Smooth muscle cell of the umbilical artery (primary cell): ENCODE results near the gene OSTF1. TPM values are rescaled to one million over a fixed set of nuclear protein-coding genes. Genes with fewer than 3 reads are reported as not detected.

Source experiments
- total RNA-seq: library from RNA; depleted of rRNA; stranded (reverse); fragments of >200 nt; gene quantifications from 2 replicates; pipeline ENCODE4 v1.2.3, GENCODE V29; 2014

OSTF1 gene, protein sequence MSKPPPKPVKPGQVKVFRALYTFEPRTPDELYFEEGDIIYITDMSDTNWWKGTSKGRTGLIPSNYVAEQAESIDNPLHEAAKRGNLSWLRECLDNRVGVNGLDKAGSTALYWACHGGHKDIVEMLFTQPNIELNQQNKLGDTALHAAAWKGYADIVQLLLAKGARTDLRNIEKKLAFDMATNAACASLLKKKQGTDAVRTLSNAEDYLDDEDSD
- total RNA-seq, result 42.5 and 46.6 TPM in 2 replicates

DNA sequence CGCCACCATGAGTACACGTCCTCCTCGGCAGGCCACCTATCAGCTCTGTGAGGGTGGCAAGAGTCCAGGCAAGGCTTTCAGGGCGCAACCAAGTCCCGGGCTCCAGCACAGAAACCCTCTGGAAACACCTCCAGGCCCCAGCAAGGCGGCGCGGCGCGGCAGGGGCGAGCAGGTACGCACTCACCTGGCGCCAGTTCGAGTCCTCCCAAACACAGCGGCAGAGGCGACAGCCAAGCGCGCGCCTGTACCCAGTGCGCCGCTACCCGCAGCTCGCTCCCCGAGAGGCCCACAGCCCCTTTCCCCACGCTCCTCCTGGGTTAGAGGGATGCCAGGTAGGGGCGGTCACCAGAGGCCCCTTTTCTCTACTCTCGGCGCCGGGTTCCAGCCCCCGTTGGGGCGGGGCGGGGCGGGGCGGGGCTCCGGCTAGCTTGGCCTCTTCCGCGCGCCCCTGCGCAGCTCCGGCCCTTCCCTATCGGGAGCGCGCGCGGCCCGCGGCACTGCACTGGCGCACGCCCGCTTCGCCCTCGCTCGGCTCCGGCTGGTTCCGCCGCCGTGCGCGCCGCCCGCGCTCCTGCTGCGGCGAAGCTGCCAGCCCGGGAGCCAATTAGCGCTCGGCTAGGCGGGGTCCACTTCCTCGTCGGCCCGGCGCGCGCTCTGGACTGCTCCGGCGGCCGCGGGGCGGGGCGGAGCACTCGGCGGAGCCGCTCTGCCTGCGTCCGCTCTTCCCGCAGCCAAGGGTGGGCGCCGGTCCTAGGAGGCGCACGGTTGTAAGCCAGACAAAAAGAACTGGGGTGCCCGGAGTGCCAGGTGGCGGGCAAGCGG is at the start of gene OSTF1, which contains the start of gene NMRK1:
Gene OSTF1 (plus strand): TSS at position 691 of the 822 bp plus-strand sequence. CDS start 179 bp downstream, outside the sequence.
Gene NMRK1 (minus strand): TSS at position 332 of the 822 bp plus-strand sequence. CDS start 5,040 bp downstream, outside the sequence.

Other genes with a start within 250 kb of the OSTF1 start
- 0.09 TPM in 1 of 2 replicates, not detected in the other for gene TRPM6, start 200.6 kb upstream of the OSTF1 start, total RNA-seq
- gene C9orf40, start 135.6 kb upstream of the OSTF1 start, total RNA-seq, result 3.0 and 5.4 TPM in 2 replicates
- 44.2 and 49.5 TPM in 2 replicates for gene CARNMT1, start 60.2 kb upstream of the OSTF1 start, total RNA-seq
- gene NMRK1, start 359 bp upstream of the OSTF1 start, total RNA-seq, result 20.2 and 21.2 TPM in 2 replicates